DND-41 (cell line): ENCODE measurements around the gene VENTX.

Experiments used
- ATAC-seq: fragments of 200-7000 bp; cut with Tn5 transposase; 3 replicates; pipeline ENCODE4 v1.9.1; 2021; ENCODE audit warnings: low read depth; ENCODE audit not compliant: insufficient read depth
- DNase-seq: peaks from one replicate; pipeline ENCODE4 v3.0.0-alpha.2; 2020
- H2AFZ ChIP-seq: 2 replicates; pipeline ENCODE4 v1.6.0; 2012; ENCODE audit warnings: low read depth, low read length
- H3K27ac ChIP-seq: 2 replicates; pipeline ENCODE4 v1.5.1; 2012; ENCODE audit warnings: low read length, inconsistent platforms
- H3K27me3 ChIP-seq: fragments of 200-600 bp; sonication (generic); 2 replicates; pipeline ENCODE4 v1.6.0; 2012; ENCODE audit warnings: low read length, mild to moderate bottlenecking, inconsistent platforms; ENCODE audit not compliant: insufficient read depth, poor library complexity
- H3K36me3 ChIP-seq: 2 replicates; pipeline ENCODE4 v1.5.1; 2012; ENCODE audit warnings: low read length, inconsistent platforms; ENCODE audit not compliant: insufficient read depth
- H3K4me1 ChIP-seq: 2 replicates; pipeline ENCODE4 v1.5.1; 2012; ENCODE audit warnings: mild to moderate bottlenecking, low read length; ENCODE audit not compliant: insufficient read depth
- H3K4me2 ChIP-seq: 2 replicates; pipeline ENCODE4 v1.6.0; 2012; ENCODE audit warnings: mild to moderate bottlenecking, moderate library complexity, low read length, inconsistent platforms; ENCODE audit not compliant: insufficient read depth
- H3K4me3 ChIP-seq, 2 experiments: fragments of 200-600 bp in 1 of 2; shearing (Covaris generic) in 1 of 2; 2 replicates each; pipeline ENCODE4 v1.5.1; 2012 to 2016; ENCODE audit warnings: inconsistent platforms in 2 of 2, low read length in 2 of 2, mild to moderate bottlenecking in 2 of 2, low read depth in 1 of 2, moderate library complexity in 1 of 2
- H3K79me2 ChIP-seq: 2 replicates; pipeline ENCODE4 v1.6.0; 2012; ENCODE audit warnings: low read length, inconsistent platforms; ENCODE audit not compliant: insufficient read depth
- H3K9ac ChIP-seq: 2 replicates; pipeline ENCODE4 v1.6.0; 2012; ENCODE audit warnings: low read depth, mild to moderate bottlenecking, inconsistent platforms, low read length, moderate library complexity
- H3K9me3 ChIP-seq: 2 replicates; pipeline ENCODE4 v1.5.1; 2012; ENCODE audit warnings: low read length, moderate library complexity, mild to moderate bottlenecking, inconsistent platforms; ENCODE audit not compliant: insufficient read depth, severe bottlenecking
- H4K20me1 ChIP-seq: 2 replicates; pipeline ENCODE4 v1.6.0; 2012; ENCODE audit warnings: low read length; ENCODE audit not compliant: insufficient read depth
- EZH2 ChIP-seq: IDR thresholded peaks from 3 replicates; pipeline ENCODE4 v1.6.1; 2012; ENCODE audit warnings: borderline replicate concordance, low read depth, mild to moderate bottlenecking, moderate library complexity, low read length, inconsistent platforms; ENCODE audit not compliant: severe bottlenecking
- TF ChIP-seq, protein P1 (sequence below): IDR thresholded peaks from 2 replicates; pipeline ENCODE4 v1.5.1; 2012; ENCODE audit warnings: borderline replicate concordance, low read length, moderate library complexity, mild to moderate bottlenecking; ENCODE audit not compliant: poor library complexity, severe bottlenecking; ENCODE audit errors: extremely low read depth

The VENTX gene

DNA sequence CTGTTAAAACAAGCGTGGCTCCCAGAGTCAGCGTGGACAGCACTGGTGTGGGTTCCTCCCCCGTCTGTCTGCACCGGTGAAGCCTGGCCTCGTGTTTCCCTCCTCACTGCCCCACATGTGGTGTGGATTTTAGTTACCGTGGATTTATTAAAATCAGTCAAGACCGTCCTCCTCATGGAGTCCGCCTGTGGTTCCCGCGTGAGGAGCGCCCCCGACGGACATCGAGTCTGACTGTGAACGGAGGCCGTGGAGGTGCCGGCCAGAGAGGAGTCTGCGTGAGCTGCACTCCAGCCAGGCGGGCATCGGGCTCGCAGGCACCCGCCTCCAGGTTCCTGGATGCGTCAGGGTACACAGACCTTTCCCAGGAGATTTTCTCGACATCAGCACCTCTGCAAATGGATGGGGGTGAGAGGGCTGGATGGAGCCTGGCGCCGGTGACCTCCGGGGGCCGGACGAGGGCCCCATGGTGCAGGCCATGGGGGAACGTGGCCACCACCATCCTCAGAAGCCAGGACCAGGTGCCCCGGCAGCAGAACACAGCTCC lies 33.9 kb upstream of the VENTX start:
- no peak for DNase-seq
- no peak overlapping the region for H3K4me3 ChIP-seq
- no peaks in the 10 kb centered on the region for H3K79me2 ChIP-seq
- H3K4me1 ChIP-seq = no peaks in the 10 kb centered on the region
- no peak overlapping the region for H3K9ac ChIP-seq
- no peak for TF ChIP-seq EZH2
- no peaks in the 10 kb centered on the region for H3K27me3 ChIP-seq
- no peaks in the 10 kb centered on the region for H4K20me1 ChIP-seq
- H3K9me3 ChIP-seq = no peaks in the 10 kb centered on the region
- H3K27ac ChIP-seq = no peak overlapping the region
- H2AFZ ChIP-seq = no peak overlapping the region
- H3K36me3 ChIP-seq = no peaks in the 10 kb centered on the region
- H3K4me2 ChIP-seq = no peak overlapping the region
- no peak for ATAC-seq

DNA sequence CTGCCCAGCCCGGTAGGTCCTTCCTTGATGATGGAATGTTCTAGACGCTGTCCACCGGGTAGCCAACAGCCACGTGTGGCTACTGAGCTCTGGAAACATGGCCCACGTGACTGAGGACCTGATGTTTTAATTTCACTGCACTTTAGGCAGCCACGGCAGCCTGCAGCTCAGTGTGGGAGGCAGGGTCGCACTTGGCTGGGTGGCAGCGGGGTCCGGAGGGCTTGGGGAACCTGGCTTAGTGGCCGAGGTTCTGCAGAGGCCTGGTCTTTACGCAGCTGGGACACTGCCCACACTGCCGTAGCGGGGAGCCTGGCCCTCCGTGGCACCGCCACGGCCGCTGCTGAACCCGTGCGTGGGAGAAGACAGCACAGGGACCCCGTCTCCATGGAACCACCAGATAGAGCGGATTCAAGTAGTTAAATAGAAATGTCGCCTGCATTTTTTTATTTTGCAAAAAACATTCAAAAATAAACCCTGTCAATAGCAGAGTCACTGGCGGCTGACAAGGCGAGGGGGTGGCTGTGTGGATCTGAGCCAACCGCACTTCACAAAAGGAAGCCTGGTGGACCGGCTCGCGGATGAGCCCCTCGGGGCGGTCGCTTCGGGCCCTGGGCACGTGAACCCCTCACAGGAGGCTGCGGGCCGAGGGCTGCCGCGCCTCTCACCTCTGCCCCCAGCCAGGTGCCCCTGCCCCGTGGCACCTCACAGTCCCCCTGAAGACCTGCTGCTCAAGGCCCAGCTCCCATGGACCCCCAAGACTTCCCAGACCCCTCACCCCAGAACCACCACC lies 33.2 kb upstream of the VENTX start:
- peaks cover 6% of the 10 kb centered on the region; the same call in 1 of the 2 replicates for H4K20me1 ChIP-seq
- no peaks in the 10 kb centered on the region for H3K79me2 ChIP-seq
- no peak overlapping the region for H3K27ac ChIP-seq
- H3K4me2 ChIP-seq = no peak overlapping the region
- DNase-seq = no peak
- TF ChIP-seq, protein P1, sequence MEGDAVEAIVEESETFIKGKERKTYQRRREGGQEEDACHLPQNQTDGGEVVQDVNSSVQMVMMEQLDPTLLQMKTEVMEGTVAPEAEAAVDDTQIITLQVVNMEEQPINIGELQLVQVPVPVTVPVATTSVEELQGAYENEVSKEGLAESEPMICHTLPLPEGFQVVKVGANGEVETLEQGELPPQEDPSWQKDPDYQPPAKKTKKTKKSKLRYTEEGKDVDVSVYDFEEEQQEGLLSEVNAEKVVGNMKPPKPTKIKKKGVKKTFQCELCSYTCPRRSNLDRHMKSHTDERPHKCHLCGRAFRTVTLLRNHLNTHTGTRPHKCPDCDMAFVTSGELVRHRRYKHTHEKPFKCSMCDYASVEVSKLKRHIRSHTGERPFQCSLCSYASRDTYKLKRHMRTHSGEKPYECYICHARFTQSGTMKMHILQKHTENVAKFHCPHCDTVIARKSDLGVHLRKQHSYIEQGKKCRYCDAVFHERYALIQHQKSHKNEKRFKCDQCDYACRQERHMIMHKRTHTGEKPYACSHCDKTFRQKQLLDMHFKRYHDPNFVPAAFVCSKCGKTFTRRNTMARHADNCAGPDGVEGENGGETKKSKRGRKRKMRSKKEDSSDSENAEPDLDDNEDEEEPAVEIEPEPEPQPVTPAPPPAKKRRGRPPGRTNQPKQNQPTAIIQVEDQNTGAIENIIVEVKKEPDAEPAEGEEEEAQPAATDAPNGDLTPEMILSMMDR = no peak
- TF ChIP-seq EZH2 = no peak
- H3K27me3 ChIP-seq = no peaks in the 10 kb centered on the region
- H3K4me3 ChIP-seq = no peak overlapping the region
- H3K9ac ChIP-seq = no peak overlapping the region
- ATAC-seq = no peak
- H2AFZ ChIP-seq = no peak overlapping the region
- H3K4me1 ChIP-seq = no peaks in the 10 kb centered on the region
- H3K9me3 ChIP-seq = no peaks in the 10 kb centered on the region
- no peaks in the 10 kb centered on the region for H3K36me3 ChIP-seq

DNA sequence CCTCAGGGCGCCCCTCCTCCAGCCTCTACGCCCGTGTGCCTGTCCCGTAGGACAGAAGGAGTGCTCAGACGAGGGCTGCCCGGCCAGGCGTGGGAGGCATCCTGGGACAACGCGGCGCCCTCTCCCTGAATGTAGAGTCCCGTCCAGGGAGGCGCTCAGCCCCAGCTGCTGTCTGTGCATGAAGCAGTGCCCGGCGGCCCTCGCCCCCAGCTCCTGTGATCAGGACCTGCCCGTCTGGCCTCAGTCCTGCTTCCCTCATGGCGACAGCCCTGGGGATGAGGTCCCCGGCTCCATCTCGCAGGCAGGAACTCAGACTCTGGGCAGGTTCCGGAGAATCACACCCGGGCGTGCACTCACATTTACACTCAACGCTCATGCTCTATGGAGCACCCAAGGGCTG lies 32.5 kb upstream of the VENTX start:
- Histone ChIP-seq H3K4me3 (no peak overlapping the region), H3K36me3 (no peaks in the 10 kb centered on the region), H4K20me1 (peaks cover 7% of the 10 kb centered on the region; the same call in 1 of the 2 replicates), H3K27ac (no peak overlapping the region), H3K79me2 (no peaks in the 10 kb centered on the region), H3K9me3 (no peaks in the 10 kb centered on the region), H2AFZ (no peak overlapping the region), H3K4me2 (no peak overlapping the region), H3K27me3 (no peaks in the 10 kb centered on the region), H3K4me1 (no peaks in the 10 kb centered on the region), H3K9ac (no peak overlapping the region)
- TF ChIP-seq, protein P1 = no peak
- TF ChIP-seq EZH2 = no peak
- ATAC-seq = no peak
- no peak for DNase-seq

DNA sequence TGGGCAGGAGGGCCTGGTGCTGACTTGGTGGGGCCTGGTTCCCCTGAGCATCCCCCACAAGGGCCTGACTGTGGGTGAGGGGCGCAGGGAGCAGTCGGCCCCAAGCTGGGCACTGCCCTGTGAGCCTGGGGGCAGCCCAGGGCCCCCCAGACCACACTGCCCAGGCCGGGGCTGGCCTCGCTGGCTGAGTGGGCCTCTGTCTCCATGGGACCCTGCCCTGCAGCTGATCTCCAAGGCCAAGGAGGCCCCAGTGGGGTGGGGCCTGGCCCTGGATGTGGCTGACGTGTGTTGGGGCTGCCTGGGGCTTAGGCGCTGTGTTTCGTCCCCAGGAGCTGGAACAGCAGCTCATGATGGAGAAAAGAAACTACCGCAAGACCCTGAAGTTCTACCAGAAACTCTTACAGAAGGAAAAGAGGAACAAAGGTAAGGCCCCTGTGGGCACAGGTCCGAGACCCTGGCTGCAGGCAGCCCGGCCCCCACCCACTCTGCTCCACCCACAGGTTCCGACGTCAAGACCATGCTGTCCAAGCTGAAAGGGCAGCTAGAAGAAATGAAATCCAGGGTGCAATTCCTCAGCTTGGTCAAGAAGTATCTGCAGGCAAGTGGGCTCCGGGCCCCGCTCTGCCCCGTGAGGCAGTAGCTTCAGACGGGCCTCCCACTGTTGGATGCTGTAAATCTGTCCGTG lies 31.2 kb upstream of the VENTX start:
- Histone ChIP-seq H3K9ac (no peak overlapping the region), H3K4me3 (no peak overlapping the region), H3K36me3 (no peaks in the 10 kb centered on the region), H4K20me1 (peaks cover 7% of the 10 kb centered on the region; the same call in 1 of the 2 replicates), H3K4me1 (no peaks in the 10 kb centered on the region), H3K79me2 (no peaks in the 10 kb centered on the region), H3K27me3 (no peaks in the 10 kb centered on the region), H3K4me2 (no peak overlapping the region), H3K27ac (no peak overlapping the region), H2AFZ (no peak overlapping the region), H3K9me3 (no peaks in the 10 kb centered on the region)
- DNase-seq (no peak), ATAC-seq (no peak)
- TF ChIP-seq, protein P1 = no peak
- no peak for TF ChIP-seq EZH2
